H1 (cell line): ENCODE results near the gene COL6A2.

Experiments used
- CEBPB ChIP-seq: IDR thresholded peaks from 2 replicates; pipeline ENCODE4 v1.6.1; 2012; ENCODE audit warnings: low read depth, low read length
- CTCF ChIP-seq, 3 experiments: IDR thresholded peaks; 1 replicate in 2 of 3; 2 replicates in 1 of 3; pipeline versions ENCODE4 v1.5.1 to v1.6.1; 2011; ENCODE audit warnings: low read length in 3 of 3, mild to moderate bottlenecking in 3 of 3, inconsistent platforms in 2 of 3, low read depth in 1 of 3, moderate library complexity in 1 of 3; ENCODE audit not compliant: insufficient read depth in 1 of 3; ENCODE audit errors: control extremely low read depth in 1 of 3
- POLR2A ChIP-seq, 2 experiments: IDR thresholded peaks; 1 replicate in 1 of 2; 2 replicates in 1 of 2; pipeline ENCODE4 v1.6.1; 2011; ENCODE audit warnings: low read depth in 2 of 2, low read length in 2 of 2, mild to moderate bottlenecking in 2 of 2; ENCODE audit errors: control extremely low read depth in 1 of 2
- RAD21 ChIP-seq, 2 experiments: IDR thresholded peaks in 1 of 2; conservative IDR thresholded peaks in 1 of 2; 2 replicates each; pipeline ENCODE4 v1.6.1; 2011; ENCODE audit warnings: low read depth in 2 of 2, low read length in 2 of 2, improper control_type of control experiment in 1 of 2, inconsistent platforms in 1 of 2, mild to moderate bottlenecking in 1 of 2, moderate library complexity in 1 of 2
- ZNF274 ChIP-seq: IDR thresholded peaks from 2 replicates; pipeline ENCODE4 v1.7.0; 2012; ENCODE audit warnings: low read length, borderline replicate concordance; ENCODE audit errors: extremely low read depth
- TF ChIP-seq, protein P1 (sequence below): IDR thresholded peaks from 2 replicates; pipeline ENCODE4 v1.6.1; 2012; ENCODE audit warnings: inconsistent platforms

DNA sequence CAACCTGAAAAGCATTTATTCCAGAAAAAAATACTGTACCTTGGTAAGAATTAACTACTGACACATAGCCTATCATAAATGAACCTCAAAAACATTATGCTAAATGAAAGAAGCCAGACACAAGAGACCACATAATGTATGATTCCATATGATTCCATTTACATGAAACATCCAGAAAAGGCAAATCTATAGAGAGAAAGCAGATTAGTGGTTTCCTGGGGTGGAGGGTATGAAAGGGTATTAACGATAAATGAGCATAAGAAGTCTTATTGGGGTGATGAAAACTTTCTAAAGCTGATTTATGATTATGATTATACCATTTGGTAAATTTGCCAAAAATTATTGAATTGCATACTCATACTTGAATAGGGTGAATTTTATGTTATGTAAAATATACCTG is 10.3 kb upstream of the COL6A2 start:
- TF ChIP-seq CTCF (IDR thresholded peaks at IDR 0.05; ENCODE audit: control extremely low read depth in 1 of 3, insufficient read depth in 1 of 3, low read depth in 1 of 3, low read length in 3 of 3) (no peak), POLR2A (IDR thresholded peaks at IDR 0.05; ENCODE audit: control extremely low read depth in 1 of 2, low read depth in 2 of 2, low read length in 2 of 2) (no peak), RAD21 (IDR thresholded peaks at IDR 0.05 in 1 of 2, conservative IDR thresholded peaks at IDR 0.05 in 1 of 2; ENCODE audit: low read depth in 2 of 2, low read length in 2 of 2) (no peak), CEBPB (no peak), ZNF274 (no peak)
- TF ChIP-seq, protein P1, sequence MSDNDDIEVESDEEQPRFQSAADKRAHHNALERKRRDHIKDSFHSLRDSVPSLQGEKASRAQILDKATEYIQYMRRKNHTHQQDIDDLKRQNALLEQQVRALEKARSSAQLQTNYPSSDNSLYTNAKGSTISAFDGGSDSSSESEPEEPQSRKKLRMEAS = no peak
